Measurements from ENCODE around the gene HMX1.

The HMX1 gene

DNA sequence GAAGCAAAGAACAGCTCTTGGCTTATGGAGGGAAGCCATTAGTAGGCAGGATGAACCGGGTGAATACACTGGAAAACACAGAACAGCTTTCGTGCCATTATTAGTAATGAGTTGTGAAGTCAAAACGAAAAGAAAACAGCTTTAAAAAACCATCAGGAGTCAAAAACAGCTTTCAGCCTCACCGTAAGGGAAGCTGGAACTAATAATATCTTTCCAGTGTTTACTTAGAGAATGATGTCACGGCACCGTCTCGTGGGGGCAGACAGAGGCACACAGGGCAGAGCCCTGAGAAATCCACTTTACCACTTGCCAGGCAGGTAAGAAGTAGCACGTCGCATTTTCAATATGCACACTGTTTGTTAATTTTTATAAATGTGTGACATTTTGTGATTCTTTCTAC is 37.9 kb upstream of the HMX1 start:
- peak; percentile 11 for DNase-seq

DNA sequence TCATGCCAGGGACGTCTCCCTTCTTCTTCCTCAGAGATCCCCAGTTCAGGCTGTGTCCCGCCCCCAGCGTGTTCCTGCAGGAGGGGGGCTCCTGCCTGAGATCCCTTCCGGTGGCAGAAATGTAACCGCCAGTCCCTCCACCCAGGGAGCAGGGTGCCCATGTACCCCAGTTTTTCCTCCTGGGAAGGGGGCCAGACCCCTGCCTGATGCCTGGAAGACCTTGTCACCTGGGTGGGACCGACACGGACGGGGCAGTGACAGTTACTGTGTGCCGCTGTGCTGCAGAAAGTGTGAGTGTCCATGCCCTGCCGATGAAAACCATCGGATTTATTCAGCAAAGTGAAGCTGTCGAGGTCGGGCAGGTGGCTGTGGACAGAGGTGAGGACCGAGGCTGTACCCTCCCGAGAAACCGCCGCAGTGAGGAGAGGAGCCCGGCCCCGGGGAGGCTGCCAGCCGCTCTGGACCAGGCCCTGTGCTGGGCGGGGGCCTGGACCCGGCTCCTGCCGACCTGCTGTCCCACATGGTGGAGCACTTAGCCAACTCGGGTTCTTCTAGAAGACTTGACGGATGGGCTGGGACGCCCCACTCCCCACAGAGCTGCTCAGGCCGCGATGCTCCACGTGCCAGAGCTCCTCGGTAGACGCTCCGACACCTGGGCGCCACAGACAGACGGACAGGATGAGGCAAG is 36.7 kb upstream of the HMX1 start:
- DNase-seq: no peak

DNA sequence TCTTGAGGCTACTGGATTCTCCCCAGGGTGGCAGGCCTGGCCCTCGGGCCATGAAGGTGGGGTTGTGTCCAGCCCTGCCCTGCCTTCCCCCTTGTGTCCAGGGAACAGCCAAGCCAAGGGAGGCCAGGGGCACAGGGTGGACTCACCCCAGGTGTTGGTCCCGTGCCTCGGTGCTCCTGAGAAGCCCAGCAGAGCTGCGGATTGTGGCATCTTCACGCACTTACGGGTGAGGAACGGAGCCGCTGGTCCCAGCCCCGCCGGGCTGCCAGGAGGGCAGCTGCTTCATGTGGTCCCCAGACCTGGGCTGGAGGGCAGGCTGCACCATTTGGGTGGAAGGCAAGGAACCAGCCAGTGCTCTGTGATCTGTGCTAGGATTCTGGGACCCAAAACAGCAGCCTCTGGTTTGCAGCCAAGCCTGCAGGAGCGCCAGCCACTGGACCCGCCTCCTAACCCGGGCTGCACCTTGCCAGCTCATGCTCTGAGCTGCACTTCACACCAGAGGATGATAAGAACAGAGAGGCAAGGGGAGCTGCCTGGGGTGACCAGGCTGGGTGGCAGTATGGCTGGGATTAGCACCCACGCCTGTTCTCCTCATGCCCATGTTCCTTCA is 36.1 kb upstream of the HMX1 start:
- DNase-seq: no peak

DNA sequence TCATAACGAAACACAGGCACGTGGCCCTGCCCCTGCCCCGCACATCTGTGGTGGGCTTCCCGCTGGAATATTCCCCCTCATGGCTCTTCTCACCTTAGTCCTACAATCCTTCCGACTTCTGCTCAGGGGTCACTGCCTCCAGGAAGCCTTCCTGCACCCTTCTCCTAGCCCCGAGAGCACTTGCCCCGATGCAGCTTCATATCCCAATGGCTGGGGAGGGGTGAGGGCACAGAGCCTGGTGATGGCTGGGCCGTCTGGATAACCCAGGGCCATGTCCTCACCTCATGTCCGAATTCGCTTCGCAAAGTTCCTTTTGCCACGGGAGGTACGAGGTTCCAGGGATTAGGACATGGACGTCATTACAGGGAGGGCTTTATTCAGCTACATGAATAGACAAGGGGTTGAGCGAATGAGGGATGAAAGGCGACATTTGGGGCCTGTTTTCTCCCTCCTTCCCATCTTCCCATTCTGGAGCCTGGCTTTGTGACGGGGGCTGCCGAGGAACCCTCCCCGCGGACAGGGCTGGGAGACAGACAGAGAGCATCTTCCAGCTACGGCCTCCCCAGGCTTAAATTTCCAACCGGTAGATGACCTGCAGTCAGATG is 35.5 kb upstream of the HMX1 start:
- DNase-seq: no peak

DNA sequence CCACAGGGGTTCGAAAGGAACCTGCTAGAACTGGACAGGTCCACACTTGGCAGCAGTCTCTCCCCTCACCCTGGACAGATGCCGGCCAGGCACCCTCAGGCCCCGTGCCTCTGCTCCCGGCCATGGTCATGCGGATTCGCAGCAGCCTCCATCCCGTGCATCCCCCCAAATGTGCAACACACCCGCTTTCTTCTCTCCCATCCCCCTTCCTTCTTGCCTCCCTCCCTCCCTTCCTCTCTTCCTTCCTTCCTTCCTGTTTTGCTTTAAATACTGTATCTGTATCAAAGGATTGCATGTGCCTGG is 35.0 kb upstream of the HMX1 start:
- no peak for DNase-seq

DNA sequence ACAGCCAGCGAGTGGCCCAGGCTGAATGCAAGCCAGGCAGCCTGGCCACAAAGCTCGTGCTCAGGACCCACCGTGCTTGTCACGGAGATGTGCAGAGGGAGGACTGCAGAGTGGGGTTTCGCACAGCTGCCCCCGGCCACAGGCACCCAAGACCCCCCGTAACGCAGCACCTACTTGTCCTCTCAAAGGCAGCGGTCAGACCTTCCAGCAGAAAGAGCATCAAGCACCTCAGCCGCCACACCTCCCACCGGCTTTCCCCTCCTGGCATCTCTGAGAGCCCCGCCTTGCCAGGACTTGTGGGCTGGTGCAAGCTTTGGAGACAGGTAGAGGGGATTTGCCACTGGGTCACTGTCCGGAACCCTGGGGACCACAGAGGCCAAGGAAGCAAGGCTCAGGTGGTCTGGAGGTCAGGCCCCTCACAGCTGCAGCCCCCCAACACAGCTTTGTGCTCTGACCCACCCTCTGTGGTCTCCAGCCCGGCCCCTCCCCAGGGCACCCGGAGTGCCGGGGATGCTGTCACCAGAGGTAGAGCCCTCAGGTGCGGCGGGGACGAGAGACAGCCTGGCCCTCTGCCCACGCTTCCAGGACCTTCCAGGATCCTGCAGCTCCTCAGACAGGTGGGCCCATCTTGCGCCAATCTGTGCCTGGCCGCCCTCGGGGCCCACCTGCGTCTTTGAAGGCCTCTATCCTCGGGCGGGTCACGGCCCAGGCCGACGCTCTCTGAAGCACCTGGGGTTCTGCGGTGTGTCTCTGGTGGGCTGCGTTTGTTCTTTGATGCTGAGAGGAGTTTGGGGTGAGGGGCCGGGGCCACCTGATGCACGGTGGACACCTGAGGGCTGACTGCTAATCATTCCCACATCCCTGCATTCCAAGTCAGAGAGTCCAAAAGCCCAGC is 34.4 kb upstream of the HMX1 start:
- no peak for DNase-seq

DNA sequence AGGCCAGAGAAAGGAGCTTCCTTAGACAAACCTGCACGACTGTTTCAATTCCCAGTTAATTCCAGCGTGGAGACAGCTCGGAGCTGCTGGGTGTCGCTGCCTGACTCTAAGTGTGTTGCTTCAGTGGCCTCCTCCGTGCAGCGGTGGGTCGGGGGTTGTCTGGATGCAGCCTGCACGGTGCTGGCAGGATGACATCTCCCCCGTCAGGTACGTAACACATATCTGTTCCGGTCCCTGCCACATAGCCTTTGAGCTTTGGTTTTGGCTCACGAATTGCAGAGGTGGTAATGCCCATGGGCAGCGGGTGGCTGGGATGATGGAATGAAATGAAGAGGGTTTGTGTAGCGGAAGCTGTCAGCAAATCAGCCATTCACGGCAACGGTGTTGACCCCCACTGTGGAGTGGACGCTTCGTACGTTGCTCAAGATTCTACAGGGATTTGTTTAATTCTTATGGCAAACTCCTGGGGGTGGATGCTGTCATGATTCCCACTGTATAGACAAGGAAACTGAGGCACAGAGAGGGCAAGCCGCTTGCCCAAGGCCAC is 33.7 kb upstream of the HMX1 start:
- no peak for DNase-seq

DNA sequence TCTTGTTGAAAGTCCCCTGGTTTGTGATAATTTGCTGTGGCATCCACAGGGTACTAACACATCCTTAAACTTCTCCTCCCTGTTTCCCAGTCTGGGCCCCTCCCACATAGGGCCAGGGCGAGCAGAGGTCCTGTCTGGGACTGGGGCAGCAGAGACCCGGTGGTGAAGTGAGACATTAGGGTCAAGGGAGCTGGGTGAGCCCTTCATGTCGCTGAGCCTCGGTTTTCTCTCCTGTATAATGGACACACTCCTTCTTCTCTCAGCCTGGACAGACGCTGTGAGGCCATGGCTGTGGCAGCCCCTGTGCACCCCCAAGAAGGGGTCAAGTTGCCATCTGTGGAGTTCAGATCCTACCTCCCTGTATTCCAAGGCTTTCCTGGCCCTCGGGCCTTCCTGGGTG is 33.0 kb upstream of the HMX1 start:
- no peak for DNase-seq

DNA sequence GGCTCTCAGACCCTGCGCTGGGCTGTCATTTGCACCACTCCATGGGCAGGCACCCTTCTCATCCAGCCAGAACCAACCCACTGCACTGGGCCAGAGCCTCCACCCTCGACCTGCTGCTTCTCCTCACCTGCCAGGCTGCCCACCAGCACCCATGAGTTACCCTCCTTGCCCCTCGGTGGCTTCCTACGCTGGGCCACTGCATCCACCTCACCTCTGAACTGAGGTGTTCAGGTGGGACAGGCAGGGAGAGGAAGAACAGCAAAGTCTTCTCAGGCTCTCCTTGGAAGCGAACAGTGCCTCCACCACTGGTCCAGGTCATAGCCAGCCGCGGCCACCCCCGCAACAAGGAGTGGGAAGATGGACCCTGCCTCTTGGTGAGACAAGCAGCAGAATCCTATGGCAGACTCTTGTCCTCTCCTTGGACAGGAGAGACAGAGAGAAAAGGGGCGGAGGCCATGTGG is 32.4 kb upstream of the HMX1 start:
- no peak for DNase-seq

DNA sequence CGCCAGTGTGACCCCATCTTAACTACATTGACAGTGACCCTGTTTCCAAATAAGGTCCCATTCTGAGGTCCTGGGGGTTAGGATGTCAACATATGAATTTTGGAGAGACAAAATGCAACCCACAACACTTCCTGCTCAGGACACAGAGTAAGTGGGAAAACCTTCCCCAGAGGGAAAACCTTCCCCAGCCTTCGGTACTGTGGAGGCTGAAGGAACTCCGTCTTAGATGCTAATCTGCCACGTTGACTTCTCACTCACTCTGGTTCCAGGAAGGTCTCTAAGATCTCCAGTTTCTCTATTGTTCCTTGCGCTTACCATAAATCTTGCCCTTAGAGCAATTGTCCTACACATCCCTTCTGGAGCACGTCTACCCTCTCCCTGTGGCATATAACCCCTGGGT is 29.7 kb upstream of the HMX1 start:
- no peak for DNase-seq

DNA sequence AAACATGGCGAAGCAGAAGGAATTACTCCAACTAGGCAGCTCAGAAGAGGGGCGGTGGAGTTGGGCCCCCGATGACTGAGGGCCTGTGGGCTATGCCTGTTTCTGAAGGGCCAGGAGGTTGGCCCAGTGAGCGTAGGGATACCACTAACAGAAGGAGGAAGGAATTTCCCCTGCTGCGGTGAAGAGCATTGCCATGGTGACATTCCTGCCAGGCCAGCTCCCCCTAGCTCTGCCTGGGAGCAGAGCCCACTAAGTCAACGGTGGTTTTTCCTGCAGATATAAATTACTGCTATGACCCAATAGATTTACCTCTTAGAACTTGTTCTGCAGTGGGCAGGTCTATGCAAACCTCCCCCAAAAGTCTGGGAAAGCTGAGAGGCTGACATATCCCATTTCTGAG is 28.9 kb upstream of the HMX1 start:
- DNase-seq: no peak

DNA sequence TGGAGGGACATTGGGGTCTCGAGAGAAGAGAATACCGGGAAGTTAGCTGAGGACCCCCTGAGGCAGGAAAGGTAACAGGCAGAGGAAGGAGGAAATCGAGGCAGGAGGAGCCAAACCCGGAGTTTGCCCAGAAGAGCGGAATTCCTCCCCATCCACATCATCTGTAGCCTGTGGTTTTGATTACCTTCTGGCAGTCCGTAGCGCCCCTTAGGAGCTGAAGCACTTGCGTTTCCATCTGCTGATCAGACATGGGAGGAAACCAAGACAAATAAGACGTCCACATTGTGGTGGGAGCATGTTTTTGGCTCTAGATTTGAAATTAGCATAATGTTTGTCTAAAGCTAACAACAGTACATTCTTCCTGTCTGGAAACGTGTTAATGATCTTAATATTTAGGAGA is 26.8 kb upstream of the HMX1 start:
- DNase-seq: no peak

DNA sequence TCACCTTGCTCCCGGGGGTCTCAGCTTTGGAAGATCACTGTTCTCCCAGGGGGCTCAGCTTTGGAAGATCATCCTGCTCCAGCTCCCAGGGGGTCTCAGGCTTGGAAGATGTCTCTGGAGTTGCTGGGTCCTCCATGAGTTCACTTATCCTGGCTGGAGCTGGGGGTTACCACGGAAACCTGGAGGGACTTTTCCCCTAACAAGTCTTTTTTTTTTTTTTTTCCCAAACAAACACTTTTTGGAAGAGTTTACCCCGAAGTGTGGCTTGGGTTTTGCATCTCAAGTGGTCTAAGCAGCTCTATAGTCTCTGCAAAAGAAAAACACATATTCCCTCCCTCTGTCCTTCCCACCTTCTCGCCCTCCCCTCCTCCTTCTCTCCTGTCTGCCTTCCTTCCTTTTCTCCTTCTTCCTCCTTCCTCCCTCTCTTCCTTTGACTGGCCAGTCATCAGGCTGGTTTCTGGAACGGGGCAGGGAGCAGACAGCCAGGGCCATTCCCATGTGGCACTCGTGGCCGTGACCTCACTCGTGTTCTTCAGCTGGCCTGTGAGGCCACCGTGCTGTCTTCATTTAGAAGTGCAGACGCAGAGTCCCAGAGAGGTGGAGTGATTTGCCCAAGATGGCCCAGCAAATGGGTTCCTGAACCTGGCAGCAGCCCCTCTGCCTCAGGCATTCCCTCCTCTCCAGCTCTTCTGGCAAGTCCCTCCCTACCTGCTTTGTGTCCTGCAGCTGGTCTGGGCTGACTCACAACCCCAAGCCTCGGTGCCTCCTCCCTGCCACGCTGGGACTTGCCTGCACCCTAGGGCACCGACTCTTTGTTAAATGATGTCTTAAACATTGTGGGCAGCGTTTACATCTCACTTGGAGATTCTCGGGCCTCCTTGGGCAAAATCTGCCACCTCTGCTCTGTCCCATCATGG is 25.9 kb upstream of the HMX1 start:
- DNase-seq: no peak

DNA sequence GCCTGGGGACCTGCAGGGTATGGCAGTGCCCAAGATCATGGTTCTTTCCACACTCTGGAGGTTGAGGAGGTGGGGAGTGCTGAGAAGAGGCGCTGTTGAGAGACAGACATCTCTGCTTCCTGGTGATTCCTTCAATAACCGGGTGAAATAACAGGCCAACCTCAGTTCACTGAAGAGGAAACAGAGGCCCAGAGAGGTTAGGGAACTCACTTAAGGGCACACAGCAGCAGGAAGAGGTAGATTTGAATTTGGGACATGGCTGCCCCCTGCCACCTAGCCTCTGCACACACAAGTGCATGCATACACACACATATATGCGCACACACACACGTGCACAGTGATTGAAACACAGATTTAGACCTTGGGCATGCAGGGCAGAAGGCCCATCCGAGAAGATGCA is 24.9 kb upstream of the HMX1 start:
- DNase-seq: no peak

DNA sequence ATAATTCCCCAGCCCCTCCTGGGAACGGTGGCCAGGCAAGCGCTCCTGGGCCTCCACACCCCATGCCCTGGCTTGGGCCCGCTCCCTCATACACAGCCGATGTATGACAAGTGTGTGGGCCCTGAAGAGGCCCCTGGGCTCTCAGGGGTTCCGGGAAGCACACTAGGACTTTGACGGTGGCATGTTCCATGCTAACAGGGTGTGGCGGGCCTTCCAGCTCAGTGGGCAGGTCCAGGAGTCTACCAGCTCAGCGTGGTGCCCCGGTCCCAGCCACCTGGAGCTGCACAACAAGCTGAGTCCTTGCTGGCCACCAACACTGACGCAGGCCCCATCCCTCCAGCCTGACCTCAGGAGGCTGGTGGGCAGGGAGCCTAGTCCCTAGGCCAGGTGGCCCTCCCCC is 24.4 kb upstream of the HMX1 start:
- DNase-seq: no peak

DNA sequence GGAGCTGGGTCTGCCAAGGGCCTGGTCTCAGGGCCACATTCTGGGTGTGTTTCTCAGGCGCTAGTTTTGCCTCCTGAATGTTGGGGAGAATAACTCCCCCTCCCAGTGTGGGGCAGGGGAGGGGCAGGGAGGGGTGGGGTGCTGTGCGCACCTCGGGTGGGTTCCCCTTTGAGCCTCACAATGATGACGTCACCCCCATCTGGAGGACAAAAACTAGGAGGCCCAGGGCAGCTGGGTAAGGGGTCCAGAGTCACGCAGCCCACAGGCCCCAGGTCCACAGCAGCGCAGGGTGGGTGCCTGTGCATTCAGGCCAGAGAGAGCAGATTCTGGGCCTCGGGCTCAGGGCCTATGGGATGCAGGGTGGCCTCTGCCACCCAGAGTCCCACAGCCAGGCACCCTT is 23.7 kb upstream of the HMX1 start:
- no peak for DNase-seq

DNA sequence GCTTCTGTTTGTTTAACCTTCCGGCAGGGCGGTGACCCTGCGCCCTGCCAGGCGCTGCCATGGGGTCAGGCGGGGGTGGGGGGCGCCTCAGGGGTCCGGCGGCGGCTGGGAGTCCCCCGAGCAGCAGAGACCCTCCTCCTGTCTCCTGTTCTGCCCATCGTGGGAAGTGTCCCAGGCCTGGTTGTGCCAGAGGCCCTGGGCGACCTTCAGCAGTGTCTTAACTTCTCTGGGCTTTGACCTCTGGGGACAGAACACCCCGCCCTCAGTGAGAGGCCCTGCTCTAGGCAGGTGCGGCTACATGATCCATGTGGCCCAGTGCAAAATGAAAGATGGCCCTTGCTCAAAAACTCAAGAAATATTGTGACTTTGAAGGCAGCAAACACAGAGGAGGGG is 22.8 kb upstream of the HMX1 start:
- DNase-seq: no peak

DNA sequence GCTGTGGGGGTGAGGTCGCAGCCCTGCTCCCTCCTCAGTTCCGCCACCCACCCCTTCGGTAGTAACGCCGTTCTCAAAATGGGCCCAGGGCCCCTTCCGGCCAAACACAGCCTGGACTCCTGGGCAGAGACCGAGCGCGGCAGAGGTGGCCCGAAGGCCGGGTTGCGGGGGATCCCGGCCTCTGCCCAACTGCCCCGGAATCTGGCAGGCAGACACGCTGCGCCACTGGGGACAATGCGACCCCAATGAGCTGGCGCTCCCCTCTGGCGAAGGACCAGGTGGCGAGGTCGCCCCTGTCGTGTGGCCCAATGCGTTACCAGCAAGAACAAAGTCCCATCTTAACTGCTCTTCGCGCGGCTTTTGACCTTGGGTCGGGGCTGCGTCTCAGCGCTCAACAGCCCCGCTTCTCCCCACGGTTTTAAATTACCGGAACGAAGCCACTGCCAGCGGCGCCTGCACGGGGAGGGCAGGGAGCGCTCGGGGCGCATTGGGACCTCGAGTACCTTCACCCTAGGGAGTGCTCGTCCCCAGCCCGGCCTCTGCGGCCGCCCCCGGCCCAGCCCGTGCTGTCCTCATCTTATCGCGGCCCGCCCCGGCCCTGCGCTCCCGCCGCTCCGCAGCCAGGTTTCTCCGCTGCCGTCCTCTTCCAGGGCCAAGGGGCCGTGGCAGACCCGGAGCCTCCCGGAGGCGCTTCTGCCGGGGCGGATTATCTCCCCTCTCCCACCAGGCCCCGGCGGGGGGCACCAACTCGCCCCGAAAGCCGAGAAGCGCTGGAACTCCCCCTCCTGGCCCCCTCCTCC is 22.2 kb upstream of the HMX1 start:
- no peak for DNase-seq

DNA sequence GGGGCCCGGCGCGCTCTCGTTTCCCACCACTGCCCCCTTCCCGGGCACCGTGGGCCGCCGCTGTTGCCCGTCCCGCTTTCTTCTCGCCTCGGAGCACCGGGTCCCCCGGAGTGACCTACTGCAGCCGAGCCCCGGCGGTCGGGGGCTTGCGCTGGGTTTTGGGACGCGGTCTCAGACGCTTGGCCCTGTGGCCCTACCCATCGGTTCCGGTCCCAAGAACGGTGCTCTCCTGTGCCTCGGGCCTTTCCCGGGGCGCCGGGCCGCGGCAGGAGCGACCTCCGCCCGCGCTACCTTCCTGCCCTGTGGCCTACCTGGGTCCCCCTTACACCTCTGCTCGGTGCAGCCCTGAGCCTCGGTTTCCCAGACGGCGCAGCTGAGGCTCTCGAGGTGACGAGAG is 21.6 kb upstream of the HMX1 start:
- DNase-seq: no peak

DNA sequence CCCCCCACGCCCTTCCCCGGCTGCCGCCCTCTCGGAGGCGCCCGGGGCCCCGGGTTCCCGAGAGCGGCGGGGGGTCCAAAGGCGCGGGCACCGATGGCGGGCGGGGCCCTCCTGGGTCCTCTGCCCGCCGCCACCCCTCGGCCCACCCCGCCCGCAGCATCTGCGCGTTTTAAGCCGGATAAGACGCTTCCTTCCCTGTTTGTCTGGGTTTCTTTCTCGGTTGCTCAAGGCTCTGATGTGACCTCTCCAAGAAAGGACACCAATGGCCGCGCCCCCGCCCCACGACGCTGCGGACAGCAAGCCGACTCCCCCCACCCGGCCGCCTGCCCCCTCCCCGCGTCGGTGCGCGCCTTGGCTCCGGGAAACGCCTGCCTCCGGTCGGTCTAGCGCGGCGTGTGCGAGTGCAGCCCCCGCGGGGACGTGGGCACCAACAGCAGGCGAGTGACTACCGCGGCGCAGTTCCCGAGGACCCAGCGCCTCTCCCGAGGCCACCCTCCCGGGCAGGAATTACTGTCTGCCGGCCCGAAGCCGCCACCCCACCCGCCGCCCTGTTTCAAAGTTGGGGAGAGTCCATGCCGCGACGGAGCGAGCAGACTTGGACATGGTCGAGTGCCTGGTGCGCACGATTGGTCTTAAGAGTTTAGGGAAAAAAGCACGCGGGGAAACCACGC is 21.1 kb upstream of the HMX1 start:
- DNase-seq: no peak

All from NCI-H2029 (cell line).